Measurements from ENCODE around the gene LDLRAD2.

The LDLRAD2 gene

DNA sequence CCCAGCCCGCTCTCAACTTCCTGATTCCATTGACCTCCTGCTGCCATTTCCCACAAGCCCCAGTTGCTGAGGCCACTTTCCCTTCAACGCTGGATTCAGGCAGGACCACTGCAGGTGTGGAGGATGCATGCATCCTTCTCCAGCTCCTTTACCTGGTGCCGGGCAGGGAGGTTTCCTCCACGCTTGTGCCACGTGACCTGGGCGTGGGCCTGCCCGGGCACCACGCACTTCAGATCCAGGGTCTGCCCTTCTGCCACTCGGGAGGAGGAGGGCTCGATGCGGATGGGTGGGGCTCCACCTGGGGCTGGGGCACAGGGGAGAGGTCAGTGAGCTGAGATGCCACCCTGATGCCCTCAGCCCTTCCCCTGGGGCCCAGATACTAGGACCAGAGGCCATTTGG is 31.9 kb downstream of the LDLRAD2 start:
- TF ChIP-seq, protein P1, sequence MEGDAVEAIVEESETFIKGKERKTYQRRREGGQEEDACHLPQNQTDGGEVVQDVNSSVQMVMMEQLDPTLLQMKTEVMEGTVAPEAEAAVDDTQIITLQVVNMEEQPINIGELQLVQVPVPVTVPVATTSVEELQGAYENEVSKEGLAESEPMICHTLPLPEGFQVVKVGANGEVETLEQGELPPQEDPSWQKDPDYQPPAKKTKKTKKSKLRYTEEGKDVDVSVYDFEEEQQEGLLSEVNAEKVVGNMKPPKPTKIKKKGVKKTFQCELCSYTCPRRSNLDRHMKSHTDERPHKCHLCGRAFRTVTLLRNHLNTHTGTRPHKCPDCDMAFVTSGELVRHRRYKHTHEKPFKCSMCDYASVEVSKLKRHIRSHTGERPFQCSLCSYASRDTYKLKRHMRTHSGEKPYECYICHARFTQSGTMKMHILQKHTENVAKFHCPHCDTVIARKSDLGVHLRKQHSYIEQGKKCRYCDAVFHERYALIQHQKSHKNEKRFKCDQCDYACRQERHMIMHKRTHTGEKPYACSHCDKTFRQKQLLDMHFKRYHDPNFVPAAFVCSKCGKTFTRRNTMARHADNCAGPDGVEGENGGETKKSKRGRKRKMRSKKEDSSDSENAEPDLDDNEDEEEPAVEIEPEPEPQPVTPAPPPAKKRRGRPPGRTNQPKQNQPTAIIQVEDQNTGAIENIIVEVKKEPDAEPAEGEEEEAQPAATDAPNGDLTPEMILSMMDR (IDR thresholded peaks at IDR 0.05; ENCODE audit: low read depth, low read length, missing control alignments) = no peak
- no peak overlapping the region for H3K4me3 ChIP-seq (replicated peaks; ENCODE audit: low read depth, low read length)
- no peak for DNase-seq (ENCODE audit: extremely low read depth, low read depth)

DNA sequence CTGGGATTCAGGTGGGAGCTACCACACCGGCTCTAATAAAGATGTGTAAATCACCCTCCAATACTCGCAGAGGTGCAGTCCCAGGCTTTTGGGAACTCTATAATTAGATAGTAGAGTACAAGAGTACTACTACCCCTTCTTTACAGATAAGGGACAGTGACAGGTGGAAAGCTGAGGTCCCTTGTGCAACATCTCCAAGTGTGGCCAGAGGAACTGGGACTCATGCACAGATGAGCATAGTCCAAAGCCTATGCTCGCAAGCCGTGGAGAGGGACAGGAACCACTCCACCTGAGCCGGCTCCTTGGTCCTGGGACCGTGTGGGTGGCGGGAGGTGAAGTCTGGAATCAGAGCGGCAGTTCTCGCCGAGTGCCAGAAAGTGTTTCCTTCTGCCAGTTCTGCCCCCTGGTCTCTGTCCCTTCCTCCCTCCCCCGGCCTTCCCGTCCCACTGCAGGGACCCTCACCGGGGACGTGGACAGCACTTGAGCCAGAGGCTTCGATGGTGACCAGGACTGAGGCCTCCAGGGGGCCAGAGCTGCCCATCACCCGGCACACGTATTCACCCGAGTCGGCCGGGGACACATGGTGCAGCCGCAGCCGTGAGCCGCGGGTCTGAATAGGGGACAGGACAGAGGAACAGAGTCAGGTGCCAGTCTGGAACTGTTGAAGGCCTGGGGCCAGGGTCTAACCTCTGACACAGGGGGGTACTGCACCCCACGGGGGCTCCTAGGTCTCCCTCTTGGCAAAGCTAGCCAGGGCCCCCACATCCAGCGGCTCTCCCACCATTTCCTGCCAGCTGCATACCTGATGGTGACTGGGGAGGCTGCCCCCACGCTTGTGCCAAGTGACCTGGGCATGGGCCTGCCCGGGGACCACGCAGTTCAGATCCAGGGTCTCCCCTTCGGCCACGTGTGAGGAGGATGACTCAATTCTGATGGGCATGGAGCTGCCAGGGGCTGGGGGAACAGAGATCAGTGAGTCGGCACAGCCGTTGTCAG is 33.9 kb downstream of the LDLRAD2 start:
- TF ChIP-seq, protein P1 (IDR thresholded peaks at IDR 0.05; ENCODE audit: low read depth, low read length, missing control alignments) = no peak
- DNase-seq (ENCODE audit: extremely low read depth, low read depth) = no peak
- no peak overlapping the region for H3K4me3 ChIP-seq (replicated peaks; ENCODE audit: low read depth, low read length)

DNA sequence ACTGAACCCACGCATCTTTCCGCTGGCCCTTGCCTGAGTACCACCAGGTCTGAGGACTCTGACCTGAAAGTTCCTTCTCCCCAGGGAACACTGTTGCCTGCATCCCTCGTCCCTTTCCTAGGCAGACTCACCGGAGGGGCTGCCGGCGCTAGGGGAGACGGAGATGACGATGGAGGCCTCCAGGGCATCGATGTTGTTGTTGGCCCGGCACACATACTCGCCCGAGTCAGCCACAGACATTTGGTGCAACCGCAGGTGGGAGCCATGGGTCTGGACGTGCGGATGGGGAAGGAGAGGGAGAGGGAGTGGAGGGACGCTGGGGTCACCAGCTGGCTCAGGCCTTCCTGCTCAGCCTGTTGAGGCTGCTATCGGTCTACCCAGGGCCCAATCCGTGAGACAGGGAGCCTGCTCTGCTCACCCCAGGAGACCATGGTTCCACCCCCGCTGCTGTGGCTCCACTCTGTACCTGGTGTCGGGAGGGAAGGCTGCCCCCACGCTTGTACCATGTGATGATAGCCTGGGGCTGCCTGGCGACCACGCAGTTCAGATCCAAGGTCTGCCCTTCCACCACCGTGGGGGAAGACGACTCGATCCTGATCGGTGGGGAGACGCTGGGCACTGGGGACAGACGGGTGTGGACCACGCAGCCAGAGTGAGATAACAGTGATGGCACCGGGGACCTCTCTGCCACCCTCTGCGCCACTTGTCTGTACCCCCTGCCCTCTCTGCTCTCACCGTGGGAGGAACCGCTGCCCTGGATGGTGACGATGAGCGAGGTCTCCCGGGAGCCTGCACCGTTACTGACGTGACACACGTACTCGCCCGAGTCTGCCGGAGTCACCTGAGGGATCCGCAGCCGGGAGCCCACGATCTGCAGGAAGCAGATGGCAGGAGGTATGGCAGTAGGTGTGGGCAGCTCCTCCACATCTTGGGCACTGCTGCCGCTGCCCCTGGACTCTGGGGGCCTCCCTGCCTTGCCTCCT is 35.4 kb downstream of the LDLRAD2 start:
- DNase-seq (ENCODE audit: extremely low read depth, low read depth) = no peak
- no peak overlapping the region for H3K4me3 ChIP-seq (replicated peaks; ENCODE audit: low read depth, low read length)
- TF ChIP-seq, protein P1 (IDR thresholded peaks at IDR 0.05; ENCODE audit: low read depth, low read length, missing control alignments) = no peak

GRCh38 chr1:21848524-21849174 is 36.6 kb downstream of the LDLRAD2 start:
- TF ChIP-seq, protein P1 (IDR thresholded peaks at IDR 0.05; ENCODE audit: low read depth, low read length, missing control alignments) = no peak
- DNase-seq (ENCODE audit: extremely low read depth, low read depth) = no peak
- H3K4me3 ChIP-seq (replicated peaks; ENCODE audit: low read depth, low read length) = no peak overlapping the region

GRCh38 chr1:21849909-21850576 is 38.0 kb downstream of the LDLRAD2 start:
- TF ChIP-seq, protein P1 (IDR thresholded peaks at IDR 0.05; ENCODE audit: low read depth, low read length, missing control alignments) = no peak
- no peak for DNase-seq (ENCODE audit: extremely low read depth, low read depth)
- H3K4me3 ChIP-seq (replicated peaks; ENCODE audit: low read depth, low read length) = no peak overlapping the region
